ENCODE results near the gene MGMT.

DNA sequence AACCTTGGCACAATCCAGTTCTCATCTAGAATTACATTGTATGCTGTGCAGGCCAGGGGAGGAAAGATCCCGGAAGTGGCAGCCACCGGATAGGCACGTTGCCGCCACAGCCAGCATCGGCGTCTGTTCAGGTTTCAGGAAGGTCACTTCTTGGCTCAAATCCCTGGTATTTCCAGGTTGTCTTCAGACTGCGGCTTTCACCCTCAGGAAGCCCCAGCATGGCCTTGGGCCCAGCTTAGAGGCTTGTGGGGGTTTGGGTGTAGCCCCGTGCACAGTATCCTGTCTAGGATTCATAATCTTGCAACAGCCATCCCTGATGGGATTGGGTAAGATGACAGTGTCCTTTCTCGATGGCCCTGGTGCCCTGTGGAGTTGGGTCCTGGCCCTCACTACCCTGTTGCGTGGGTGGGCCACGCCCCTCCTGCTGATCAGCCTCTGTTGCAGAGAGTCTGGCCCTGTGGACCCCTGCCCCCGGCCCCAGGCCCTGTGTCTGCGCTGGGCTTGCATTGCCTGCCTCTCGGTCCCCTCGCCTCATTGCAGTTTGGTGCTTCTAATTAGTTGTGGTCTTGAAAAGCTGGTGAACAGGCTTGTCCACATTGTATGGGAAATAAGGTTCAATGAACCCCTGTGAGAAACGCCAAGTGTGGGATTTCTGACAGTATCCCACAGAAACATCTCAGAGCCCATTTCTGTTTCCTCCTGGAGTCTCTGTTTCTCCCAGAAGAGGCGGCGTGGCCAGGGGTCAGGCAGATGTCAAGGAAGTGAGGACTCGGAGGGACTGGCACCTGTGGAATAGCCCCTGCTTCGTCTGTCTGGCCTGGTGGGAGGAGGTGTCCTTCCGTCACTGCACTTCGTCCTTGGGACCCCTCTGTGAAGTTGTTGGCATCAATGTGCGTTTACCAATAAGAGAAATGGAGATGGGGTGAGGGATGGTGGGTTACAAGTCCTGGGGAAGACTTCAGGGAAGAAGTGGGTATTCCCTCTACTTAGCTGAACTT, 77.5 kb downstream of the MGMT start:
- TF ChIP-seq CTCF (IDR thresholded peaks at IDR 0.05) (no peak), POLR2A (IDR thresholded peaks at IDR 0.05) (no peak), POLR2AphosphoS5 (IDR thresholded peaks at IDR 0.05) (no peak)
